Measurements from ENCODE around the gene PARD3B. TPM values are rescaled to one million over a fixed set of nuclear protein-coding genes. Genes with fewer than 3 reads are reported as not detected.

PARD3B gene
- total RNA-seq, 1 experiment from 2014 or later, result 6.4 TPM

GRCh38 chr2:205465791-205466190 is 920.5 kb downstream of the PARD3B start:
- no peak overlapping the region for H3K23ac ChIP-seq (ENCODE audit: insufficient read length, low read depth, low read length)
- H3K27me3 ChIP-seq (ENCODE audit: insufficient read depth, low read length), result no peaks in the 10 kb centered on the region; the same call in 1 of the 2 replicates
- H2BK5ac ChIP-seq (ENCODE audit: insufficient read length, low read length), result no peak overlapping the region
- Mint-ChIP-seq H3K4me1 (peaks cover 69 to 76% of the 10 kb centered on the region in 2 experiments), H3K4me3 (no peak overlapping the region; a peak in 1 of 5 replicates), H3K27me3 (ENCODE audit: low read depth) (peaks cover 7% of the 10 kb centered on the region; the same call in 1 of the 2 replicates), H3K9me3 (peaks cover 0 to 7% of the 10 kb centered on the region in 2 experiments; a peak in 4 of 5 replicates), H3K27ac (peak overlapping the region; percentile 44 to 83 (median 74); a peak in 6 of 7 replicates), H3K36me3 (ENCODE audit: insufficient read depth in 1 of 3, low read depth in 3 of 3) (peaks cover 0 to 25% (median 17%) of the 10 kb centered on the region in 3 experiments; a peak in 5 of 7 replicates)
- H4K91ac ChIP-seq (ENCODE audit: insufficient read length, low read depth, low read length), result no peak overlapping the region
- no peaks in the 10 kb centered on the region for H3K9me3 ChIP-seq (ENCODE audit: control insufficient read depth, low read depth, low read length)
- no peaks in the 10 kb centered on the region for H3K23me2 ChIP-seq (ENCODE audit: insufficient read length, low read depth, low read length, poor library complexity, severe bottlenecking)
- H2BK12ac ChIP-seq (ENCODE audit: insufficient read length, low read depth, low read length), result no peak overlapping the region
- no peak overlapping the region for H3K56ac ChIP-seq (ENCODE audit: insufficient read length, low read depth, low read length)
- H3K79me1 ChIP-seq (ENCODE audit: insufficient read depth, low read depth, low read length, poor library complexity, severe bottlenecking), result no peaks in the 10 kb centered on the region
- H2BK15ac ChIP-seq (ENCODE audit: low read depth, low read length), result no peak overlapping the region
- H4K5ac ChIP-seq (ENCODE audit: insufficient read length, low read depth, low read length), result no peak overlapping the region
- H3T11ph ChIP-seq (ENCODE audit: low read length), result no peak overlapping the region
- no peaks in the 10 kb centered on the region for H4K20me1 ChIP-seq (ENCODE audit: control insufficient read depth, insufficient read depth, insufficient read length)
- H2BK120ac ChIP-seq (ENCODE audit: low read depth, low read length, poor library complexity, severe bottlenecking), result no peak overlapping the region
- no peak overlapping the region for H3K9ac ChIP-seq (ENCODE audit: extremely low read depth, insufficient read length, low read length)
- H3K14ac ChIP-seq (ENCODE audit: insufficient read depth, low read length), result no peak overlapping the region
- no peak overlapping the region for H2AK5ac ChIP-seq (ENCODE audit: insufficient read length, low read length)
- H4K8ac ChIP-seq (replicated peaks; ENCODE audit: insufficient read length, low read depth, low read length), result no peak overlapping the region
- H3K4ac ChIP-seq (ENCODE audit: low read depth, low read length), result no peak overlapping the region
- no peak overlapping the region for H2AFZ ChIP-seq (ENCODE audit: low read length)
- peak overlapping the region; percentile 9 for H3K4me2 ChIP-seq (ENCODE audit: insufficient read depth, insufficient read length, low read length)
- peaks cover 13% of the 10 kb centered on the region; the same call in 1 of the 2 replicates for H3K4me1 ChIP-seq (ENCODE audit: insufficient read depth, low read length)
- H3K27ac ChIP-seq (ENCODE audit: insufficient read length, low read depth, low read length), result peak overlapping the region; percentile 8
- DNase-seq, result peak; percentile 50
- no peak overlapping the region for H2BK20ac ChIP-seq (ENCODE audit: low read depth, low read length, poor library complexity, severe bottlenecking)
- H3K18ac ChIP-seq (ENCODE audit: insufficient read length, low read depth, low read length), result no peak overlapping the region
- TF ChIP-seq CTCF (conservative IDR thresholded peaks at IDR 0.05), result no peak
- no peaks in the 10 kb centered on the region for H3K79me2 ChIP-seq (ENCODE audit: insufficient read depth, low read length)
- no CpG with 5 or more reads among the region's 3 CpGs for WGBS (ENCODE audit: extremely low coverage, insufficient read length, low lambda C conversion rate)

Measured in H9 (cell line).